Amygdala (tissue), 56 donors: Measurements from ENCODE around the gene RAB34.
A peak's percentile ranks its signal among the peaks of the same experiment; 100 is the strongest.
"Not testable (repeated sequence)": the region's sequence is repeated elsewhere in the genome, so short reads cannot be mapped to it uniquely, and the experiment has no call there.

Experiments used
- DNase-seq, 56 donors: peaks; one replicate each; lab custom pipeline; 2025; lab: John Stamatoyannopoulos, UW

Gene RAB34

DNA sequence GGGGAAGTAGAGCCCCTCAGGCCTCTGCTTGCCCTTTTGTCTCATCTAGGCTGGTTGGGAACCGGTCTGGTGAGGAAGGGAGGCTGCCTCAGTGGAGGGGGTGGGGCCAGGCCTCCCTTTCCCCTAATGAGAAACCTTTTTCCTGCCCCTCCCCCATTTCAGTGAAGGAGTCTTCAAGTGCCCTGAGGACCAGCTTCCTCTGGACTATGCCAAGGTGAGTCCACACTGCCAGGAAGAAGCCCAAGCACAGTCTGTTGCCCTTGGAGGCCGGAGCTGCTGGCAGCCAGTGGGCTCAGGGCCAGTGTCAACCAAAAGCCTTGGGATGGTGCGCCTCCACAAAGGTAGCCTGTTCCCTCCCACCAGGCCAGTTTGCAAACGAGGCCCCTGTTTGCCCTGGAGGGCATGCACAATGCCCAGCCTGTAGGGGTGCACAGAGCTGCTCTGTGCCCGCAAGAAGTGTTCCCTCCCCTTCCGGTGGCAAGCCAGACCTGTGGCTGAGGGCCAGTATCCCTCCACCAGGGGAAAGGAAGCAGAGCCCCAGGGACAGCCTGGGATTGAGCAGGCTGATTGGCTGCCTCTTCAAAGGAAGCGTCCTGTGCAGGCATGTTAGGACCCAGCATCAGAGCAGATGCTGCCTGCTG lies 29.5 kb upstream of the RAB34 start:
- DNase-seq = peak in 51 of 56 donors; percentile 24 to 81 (median 67)

DNA sequence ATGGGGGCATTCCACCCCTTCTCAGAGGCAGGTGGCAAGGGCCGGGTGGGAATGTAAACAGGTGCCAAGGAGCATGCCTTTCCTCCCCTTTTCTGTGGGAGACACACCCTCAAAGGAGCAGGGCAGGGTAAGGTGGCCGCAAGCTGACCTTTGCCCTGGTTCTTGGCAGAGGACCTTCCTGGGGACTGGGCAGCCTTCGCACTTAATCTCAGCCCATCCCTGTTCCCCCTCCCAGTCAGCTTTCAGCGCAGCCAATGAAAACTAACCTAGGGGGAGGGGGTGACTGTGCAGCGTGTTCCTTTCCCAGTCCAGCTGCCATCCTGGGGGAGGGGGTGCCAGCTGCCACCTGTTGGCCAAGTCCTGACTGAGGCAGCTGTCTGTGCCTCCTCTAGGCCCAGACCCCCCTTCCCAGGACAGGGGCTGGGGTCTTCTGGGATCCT lies 29.0 kb upstream of the RAB34 start:
- peak in 45 of 56 donors; percentile 25 to 81 (median 62) for DNase-seq

DNA sequence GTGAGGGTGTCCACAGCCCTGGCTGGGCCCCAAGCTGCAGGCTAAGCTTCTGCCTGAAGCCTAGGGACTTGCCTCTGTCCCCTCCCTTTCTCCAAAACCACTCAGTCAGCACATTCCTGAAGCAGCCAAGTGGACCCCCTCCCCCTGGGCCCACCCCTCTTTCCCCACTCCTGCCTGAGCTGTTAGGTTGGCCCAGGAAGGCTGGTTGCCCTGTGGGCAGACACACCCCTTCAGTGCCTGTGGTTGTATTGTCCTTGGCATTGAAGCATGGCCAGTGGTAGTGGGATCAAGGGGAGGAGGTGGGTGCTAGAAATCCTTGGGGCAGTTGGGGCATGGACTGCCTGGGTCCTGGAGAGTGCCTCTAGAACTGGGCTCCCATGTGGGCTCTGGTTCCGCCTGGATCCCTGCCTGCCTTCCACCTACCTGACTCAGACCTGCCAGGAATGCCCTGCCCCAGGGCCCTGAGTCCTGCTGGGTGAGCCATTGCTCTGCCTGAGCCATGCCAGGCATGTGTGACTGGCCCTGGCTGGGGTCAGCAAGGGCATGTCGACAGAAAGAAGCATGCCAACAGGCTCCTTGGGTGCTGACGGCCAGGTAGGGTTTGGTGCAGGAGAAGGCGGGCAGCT lies 28.2 kb upstream of the RAB34 start:
- DNase-seq = peak in 2 of 56 donors; percentile 49 to 57

DNA sequence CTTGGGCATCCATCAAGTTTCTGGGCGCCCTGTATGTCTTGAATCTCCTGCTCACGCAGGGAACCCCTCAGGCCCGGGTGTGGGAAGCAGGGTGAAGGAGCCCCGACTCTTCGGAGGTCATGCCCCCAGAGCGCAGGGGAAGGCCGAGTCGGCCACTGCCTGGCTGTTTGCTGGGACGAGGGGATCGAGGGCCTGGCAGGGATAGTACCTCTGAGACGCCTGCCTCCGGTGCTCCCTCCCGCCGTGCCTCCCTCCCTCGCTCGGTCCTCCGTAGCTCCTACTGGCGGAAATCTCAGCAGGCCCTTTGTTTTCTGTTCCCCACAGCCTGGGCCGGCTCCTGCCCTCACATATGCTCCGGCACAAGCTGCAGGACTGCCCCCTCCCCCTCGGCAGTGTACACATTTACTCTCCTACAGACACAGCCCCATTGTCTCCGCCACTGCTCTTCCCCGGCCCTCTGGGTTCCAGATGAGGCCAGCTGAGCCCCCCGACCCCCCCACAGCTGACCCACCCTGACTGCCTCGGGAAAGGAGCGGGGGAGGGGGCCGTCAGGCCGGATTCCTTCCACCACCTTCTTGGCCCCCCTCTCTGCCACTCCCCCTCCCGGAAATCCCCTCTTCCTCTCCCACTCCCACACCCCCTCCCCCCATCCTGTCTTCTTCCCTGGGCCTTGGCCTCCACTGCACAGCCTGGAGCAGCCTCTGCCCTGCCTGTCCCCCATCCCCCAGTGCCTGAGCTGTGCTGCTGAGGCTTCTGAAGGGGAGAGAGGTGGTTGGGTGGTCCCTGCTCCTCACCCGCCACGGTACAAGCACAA lies 27.5 kb upstream of the RAB34 start:
- peak in 55 of 56 donors; percentile 26 to 97 (median 85) for DNase-seq

DNA sequence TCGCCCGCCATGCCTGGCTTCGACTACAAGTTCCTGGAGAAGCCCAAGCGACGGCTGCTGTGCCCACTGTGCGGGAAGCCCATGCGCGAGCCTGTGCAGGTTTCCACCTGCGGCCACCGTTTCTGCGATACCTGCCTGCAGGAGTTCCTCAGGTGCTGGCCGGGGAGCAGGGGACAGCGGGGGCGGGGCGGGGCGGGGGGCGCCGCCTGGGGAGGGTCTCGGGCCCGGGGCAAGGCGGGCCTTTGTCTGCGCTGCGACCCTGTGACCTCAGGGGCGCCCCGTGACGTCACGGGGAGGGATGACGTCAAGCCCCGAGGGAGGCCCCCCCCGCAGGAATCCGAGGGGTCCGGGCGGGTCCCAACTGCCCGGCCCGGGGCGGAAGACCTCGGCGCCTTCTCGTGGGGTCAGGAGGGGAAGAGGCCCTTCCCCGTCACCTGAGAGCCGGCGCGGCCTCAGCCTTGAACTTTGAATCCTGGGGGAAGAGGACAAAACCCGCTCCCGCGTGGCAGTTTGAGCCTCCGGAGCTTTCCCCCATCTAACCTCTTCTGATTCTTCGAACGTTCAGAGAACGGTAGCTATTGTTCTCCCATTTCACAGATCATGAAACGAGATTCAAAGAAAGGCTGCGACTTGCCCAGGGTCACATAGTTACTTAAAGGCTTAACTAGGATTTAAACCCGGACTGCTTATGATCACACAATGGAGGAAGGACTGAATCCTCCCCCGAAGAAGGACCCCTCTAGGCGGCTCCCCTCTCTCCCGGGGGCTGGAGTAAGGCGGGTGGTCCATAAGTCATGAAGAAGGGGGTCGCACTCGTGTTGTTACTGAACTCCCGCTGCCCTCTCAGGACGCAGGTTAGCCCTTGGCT lies 26.7 kb upstream of the RAB34 start:
- DNase-seq = peak in 26 of 56 donors; percentile 20 to 74 (median 54)

DNA sequence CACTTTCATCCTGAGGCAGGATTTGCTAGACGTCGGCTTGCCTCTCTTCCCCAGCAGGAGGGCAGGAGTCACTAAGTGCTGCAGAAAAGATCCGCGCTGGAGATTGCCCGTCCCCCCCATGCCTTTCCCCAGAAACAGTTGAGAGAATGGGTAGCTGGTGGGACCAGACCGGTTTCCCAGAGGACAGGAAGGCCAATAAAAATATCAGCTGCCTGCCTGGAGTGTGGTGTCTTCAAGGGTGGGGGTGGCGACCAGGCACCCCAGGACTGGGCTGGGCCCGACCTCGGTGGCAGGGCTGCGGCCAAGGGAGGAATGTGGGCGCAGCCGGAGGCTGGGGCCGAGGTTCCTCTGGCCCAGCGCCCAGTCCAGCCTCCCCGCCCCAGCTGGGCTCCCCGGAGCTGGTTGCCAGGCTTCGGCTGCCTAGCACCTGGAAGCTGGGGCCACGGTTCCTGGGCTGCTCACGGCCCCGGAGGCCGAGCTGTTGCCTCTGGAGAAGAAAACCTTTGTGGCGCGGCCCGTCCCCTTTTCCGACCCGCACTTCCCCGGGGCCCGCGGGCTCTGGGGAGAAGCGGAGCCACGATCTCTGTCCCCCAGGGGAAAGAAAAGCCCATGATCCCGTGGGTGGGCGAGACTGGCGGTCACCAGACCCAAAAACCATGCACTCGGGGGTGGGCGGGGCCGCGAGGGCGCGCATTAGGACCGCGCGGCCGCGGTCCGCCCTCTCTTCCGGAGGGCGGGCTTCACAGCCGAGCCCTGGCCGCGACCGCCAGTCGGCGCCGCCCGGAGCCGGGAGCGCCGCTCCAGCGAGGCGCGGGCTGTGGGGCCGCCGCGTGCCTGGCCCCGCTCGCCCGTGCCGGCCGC lies 25.8 kb upstream of the RAB34 start, which contains the start of gene TRAF4:
Gene TRAF4, plus strand, starts transcription at position 769 of the 861 bp plus-strand sequence. CDS start 102 bp downstream, outside the sequence.
- peak in 42 of 56 donors; percentile 23 to 84 (median 68) for DNase-seq

DNA sequence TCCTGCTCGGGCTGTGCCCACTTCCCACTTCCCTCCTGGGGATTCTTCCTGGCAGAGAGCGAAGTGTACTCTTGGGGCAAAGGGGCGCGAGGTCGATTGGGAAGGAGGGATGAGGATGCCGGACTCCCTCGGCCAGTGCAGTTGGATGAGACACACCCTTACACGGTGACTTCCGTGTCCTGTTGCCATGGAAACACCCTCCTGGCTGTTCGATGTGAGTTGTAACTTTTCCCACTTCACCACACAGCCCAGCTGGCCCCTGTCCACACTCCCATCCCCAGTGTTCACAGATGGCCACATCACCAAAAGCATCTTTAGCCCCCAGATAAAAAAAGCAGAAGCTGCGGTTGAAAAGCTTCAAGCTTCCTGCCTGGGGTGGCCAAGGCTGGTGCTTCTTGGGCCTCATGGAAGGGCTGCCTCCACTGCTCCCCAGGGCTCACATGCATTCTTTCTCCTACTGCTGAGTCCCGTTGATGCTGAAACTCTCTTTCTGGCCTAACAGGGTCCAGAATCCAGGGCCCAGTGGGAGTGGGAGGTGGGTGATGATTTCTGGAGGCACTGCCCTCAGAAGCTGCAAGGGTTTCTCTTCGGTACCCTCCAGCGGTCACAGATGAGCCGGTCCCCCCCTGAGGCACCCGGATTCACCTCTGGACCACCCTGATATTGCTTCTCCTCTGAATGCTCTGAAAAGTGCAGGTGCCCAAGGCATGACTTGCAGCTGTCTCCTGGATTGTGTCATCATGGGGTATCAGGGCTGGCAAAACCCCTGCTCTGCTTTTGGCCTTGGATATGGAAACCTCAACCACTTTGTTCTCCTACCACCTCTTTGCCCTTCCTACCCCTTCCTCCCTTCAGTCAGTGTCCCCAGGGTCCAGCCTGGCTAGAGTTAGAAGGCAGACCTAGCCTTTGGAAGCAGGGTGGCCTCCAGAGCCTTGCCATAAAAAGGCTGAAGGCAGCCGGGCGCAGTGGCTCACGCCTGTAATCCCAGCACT lies 24.0 kb upstream of the RAB34 start:
- DNase-seq = peak in 7 of 56 donors; percentile 6 to 40 (median 23)

DNA sequence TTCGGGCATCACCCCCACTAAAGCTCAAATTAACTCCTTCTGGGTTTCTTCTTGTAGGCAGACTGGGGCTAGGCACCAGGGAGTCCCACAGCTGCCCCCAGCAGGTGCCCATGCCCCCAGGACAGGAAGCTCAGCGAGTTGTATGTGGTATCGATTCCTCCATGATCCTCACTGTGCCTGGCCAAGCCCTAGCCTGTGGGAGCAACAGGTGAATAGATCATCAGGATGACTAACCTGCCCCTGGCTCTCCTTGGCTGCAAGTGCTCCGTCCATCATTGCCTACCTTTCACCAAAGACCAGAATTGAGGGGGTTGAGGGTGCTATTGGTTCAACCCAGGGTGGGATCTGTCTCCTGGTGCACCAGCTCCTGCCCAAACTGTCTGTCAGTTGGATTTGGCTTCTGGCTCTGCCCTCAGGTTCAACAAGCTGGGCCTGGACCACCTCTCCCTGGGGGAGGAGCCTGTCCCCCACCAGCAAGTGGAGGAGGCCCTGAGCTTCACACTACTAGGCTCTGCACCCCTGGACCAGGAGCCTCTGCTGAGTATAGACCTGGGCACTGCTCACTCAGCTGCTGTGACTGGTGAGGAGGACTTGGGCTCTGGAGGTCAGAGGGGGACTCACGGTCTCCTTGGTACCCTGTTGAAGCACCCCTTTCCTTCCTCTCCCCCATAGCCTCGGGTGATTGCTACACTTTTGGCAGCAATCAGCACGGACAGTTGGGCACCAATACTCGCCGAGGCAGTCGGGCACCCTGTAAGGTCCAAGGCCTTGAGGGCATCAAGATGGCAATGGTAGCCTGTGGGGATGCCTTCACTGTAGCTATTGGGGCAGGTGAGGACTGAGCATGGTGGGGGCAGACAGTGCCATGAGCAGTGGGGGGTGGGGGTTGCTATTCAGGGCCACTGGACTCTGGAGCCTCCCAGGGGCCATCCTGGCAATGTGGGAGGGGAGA lies 23.0 kb upstream of the RAB34 start:
- DNase-seq = no peak

DNA sequence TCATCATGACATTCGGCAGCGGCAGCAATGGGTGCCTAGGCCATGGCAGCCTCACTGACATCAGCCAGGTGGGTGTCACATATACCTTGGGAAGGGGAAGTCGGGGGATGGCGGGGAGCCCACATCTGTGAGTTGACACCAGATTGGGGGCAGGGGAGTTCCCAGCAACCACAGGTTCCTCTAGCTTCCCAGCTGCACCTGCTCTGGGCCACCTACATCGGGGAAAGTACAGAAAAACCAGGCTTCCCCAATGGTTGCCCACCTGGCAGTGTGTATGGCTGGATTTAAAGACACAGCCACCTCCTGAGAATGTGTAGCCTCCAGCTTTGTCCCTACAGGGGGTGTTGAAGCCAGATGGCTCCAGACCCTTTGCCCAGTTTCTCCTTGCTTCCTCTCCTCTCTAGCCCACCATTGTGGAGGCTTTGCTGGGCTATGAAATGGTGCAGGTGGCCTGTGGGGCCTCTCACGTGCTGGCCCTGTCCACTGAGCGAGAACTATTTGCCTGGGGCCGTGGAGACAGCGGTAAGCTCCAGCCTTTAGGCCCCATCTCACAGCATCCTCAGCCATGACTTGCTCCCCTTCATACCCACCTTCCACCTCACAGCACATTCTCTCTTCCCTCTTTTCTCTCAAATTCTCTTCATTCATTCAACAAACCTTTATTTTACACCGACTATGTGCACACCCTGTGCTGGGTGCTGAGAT lies 21.2 kb upstream of the RAB34 start:
- DNase-seq = no peak

DNA sequence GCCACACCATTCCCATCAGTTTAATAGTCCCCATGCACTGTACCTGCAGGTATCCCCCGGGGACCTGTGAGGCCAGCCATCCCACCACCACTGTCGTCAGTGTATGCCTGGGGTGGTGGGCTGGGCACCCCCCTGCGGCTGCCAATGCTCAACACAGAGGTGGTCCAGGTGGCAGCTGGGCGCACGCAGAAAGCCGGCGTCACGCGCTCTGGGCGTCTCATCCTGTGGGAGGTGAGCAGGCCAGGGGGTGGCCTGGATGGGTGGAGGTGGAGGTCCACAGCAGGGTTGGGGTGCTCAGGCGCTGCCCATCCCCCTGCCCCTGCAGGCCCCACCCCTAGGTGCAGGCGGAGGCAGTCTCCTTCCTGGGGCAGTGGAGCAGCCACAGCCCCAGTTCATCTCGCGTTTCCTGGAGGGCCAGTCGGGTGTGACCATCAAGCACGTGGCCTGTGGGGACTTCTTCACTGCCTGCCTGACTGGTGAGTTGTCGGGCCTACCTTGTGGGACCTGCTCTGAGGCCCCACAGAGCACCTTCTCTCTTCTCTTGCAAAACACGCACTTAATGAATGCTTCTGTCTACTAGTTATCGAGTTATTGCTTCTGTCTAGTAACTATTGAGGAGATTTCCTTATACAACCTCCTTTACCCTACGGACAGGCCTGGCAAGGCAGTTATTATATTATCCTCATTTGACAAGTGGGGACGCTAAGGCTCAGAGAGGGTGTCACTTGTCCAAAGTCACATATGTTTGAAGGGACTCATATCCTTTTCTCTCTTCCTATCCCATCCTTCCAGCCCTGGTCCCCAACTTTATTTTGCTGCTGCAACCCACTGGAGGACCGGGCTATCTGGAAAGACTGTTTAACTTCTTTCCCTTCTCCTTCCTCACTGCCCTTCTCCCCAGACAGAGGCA lies 20.4 kb upstream of the RAB34 start:
- no peak for DNase-seq

DNA sequence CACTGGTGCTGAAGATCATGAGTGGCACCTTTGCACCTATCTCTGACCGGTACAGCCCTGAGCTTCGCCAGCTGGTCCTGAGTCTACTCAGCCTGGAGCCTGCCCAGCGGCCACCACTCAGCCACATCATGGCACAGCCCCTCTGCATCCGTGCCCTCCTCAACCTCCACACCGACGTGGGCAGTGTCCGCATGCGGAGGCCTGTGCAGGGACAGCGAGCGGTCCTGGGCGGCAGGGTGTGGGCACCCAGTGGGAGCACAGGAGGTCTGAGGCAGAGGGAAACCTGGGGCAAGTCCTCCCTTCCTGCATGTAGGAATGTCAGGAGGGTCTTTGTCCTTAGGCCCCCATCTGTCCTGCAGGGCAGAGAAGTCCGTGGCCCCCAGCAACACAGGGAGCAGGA lies 19.6 kb upstream of the RAB34 start:
- no peak for DNase-seq

DNA sequence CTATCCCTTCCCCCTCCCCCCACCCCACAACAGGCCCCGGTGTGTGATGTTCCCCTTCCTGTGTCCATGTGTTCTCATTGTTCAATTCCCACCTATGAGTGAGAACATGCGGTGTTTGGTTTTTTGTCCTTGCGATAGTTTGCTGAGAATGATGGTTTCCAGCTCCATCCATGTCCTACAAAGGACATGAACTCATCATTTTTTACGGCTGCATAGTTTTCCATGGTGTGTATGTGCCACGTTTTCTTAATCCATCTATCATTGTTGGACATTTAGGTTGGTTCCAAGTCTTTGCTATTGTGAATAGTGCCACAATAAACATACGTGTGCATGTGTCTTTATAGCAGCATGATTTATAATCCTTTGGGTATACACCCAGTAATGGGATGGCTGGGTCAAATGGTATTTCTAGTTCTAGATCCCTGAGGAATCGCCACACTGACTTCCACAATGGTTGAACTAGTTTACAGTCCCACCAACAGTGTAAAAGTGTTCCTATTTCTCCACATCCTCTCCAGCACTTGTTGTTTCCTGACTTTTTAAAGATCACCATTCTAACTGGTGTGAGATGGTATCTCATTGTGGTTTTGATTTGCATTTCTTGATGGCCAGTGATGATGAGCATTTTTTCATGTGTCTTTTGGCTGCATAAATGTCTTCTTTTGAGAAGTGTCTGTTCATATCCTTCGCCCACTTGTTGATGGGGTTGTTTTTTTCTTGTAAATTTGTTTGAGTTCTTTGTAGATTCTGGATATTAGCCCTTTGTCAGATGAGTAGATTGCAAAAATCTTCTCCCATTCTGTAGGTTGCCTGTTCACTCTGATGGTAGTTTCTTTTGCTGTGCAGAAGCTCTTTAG lies 18.5 kb upstream of the RAB34 start:
- DNase-seq = not testable (repeated sequence)

DNA sequence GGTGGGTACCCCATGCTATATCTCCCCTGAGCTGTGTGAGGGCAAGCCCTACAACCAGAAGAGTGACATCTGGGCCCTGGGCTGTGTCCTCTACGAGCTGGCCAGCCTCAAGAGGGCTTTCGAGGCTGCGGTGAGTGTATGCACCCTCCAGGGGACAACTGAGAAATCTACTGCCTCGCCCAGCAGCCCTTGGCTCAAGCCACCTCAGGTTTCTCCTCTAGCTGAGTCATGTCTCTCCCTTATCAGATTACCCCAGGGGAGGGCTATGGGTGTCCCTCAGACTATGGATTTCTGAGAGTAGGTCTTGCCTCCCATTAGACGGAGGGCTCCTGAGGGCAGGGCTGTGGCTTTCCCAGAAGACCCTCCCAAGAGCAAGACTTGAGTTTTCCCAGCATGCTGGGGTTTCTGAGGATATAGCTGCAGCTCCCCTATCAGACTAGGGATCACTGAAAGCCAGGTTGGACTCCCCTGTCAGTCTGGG lies 17.6 kb upstream of the RAB34 start:
- DNase-seq = no peak

DNA sequence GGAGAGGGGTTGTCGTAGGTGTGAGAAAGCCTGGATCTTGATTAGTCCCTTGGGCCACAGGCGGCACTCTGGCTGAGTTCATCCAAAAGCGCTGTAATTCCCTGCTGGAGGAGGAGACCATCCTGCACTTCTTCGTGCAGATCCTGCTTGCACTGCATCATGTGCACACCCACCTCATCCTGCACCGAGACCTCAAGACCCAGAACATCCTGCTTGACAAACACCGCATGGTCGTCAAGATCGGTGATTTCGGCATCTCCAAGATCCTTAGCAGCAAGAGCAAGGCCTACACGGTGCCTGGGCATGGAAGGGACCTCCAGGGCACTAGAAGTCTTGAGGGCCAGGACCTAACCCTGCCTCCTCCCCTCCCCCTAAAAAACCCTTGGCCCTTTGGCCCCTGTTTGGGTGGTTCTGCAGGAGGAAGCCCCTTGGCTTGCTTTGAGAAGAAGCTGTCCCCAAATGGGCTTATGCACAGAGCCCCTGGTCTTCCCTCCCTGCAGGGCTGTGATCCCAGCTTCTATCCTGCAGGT lies 17.1 kb upstream of the RAB34 start:
- DNase-seq = no peak
